Effector memory CD8-positive, alpha-beta T cell (primary cell): Measurements from ENCODE around the gene INSM2.
A peak's percentile ranks its signal among the peaks of the same experiment; 100 is the strongest.

Experiments used
- ATAC-seq: fragments of 150-1000 bp; cut with Tn5 transposase; replicated peaks from 2 replicates; pipeline ENCODE4 v1.10.0; 2021; ENCODE audit warnings: mild to moderate bottlenecking, moderate library complexity
- DNase-seq, 3 experiments: peaks; one replicate each; pipeline ENCODE4 v3.0.0; 2021
- H3K27ac Mint-ChIP-seq, 2 donors: one replicate each; pipeline ENCODE4 v1.8.0; 2022; ENCODE audit warnings: mild to moderate bottlenecking in 2 of 2, mixed read lengths in 2 of 2, moderate library complexity in 2 of 2
- H3K27me3 Mint-ChIP-seq, 2 donors: one replicate each; pipeline ENCODE4 v1.8.0; 2022; ENCODE audit warnings: mixed read lengths in 2 of 2
- H3K36me3 Mint-ChIP-seq: one replicate; pipeline ENCODE4 v1.8.0; 2022; ENCODE audit warnings: mild to moderate bottlenecking, moderate library complexity, mixed read lengths; ENCODE audit not compliant: insufficient read depth
- H3K4me1 Mint-ChIP-seq, 2 donors: one replicate each; pipeline ENCODE4 v1.8.0; 2022; ENCODE audit warnings: low read depth in 2 of 2, mixed read lengths in 2 of 2
- H3K4me3 Mint-ChIP-seq, 2 donors: one replicate each; pipeline ENCODE4 v1.8.0; 2022; ENCODE audit warnings: mild to moderate bottlenecking in 2 of 2, mixed read lengths in 2 of 2, moderate library complexity in 2 of 2
- H3K9me3 Mint-ChIP-seq, 2 donors: one replicate each; pipeline ENCODE4 v1.8.0; 2022; ENCODE audit warnings: mixed read lengths in 2 of 2

INSM2 gene

DNA sequence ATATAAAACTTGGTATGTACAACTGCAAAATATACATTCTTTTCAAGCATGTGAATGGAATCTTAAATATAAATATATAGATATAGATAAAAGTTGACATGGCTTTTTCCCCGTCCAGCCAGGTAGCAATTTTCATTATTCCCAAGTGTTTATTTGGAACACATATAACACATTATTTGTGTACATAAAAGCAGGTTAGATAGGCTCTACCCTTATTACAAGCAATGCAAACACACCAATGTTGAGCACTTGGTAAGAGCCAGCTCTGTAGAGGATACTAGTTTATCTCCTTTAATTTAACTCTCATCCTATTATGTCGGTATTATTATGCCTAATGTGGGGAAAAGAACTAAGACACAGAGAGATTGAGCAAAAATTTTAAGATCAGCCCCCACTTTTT is 7.0 kb upstream of the INSM2 start:
- Mint-ChIP-seq H3K36me3 (no peaks in the 10 kb centered on the region), H3K9me3 (no peaks in the 10 kb centered on the region), H3K27me3 (peaks cover 27 to 56% of the 10 kb centered on the region in 2 donors), H3K4me3 (no peak overlapping the region), H3K27ac (no peak overlapping the region), H3K4me1 (no peaks in the 10 kb centered on the region)
- no peak for ATAC-seq
- DNase-seq: no peak

DNA sequence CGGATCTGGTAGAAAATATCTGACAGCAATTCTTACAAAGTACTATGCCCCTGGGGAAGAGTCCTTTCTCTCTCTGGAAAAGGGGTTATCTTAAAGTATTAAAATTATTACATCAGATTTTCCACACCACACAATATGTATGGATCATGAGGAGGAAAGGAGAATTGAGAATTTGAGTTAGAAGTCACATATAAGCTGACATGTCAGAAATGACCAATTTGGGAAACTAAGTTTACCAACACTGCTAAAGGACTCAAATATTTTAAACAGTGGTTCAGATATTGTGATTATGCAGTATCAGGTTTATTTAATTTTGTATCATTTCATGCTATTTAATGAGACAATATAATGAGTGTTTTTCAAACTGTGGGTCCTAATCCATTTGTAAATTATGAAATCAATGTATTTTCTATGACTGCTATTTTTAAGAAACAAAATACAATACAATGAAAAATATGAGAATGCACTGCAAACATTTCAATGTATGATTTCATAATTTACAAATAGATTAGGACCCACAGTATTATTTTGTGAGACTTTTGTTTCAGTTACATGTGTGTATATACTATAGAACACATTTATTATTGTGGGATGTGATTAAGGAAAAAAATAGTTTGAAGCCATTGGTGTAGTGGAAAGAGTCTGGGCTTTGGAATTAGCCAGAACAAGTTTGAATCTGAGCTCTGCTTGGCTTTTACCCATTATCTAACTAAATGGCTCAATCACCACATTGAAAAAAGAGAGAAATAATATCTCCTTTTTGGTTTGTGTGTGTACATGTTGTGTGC is 1.8 kb upstream of the INSM2 start:
- Mint-ChIP-seq H3K36me3 (no peaks in the 10 kb centered on the region), H3K9me3 (no peaks in the 10 kb centered on the region), H3K4me3 (no peak overlapping the region), H3K27ac (no peak overlapping the region), H3K27me3 (peaks cover 43 to 56% of the 10 kb centered on the region in 2 donors), H3K4me1 (peaks cover 5 to 6% of the 10 kb centered on the region in 2 donors)
- ATAC-seq (no peak), DNase-seq (no peak)

DNA sequence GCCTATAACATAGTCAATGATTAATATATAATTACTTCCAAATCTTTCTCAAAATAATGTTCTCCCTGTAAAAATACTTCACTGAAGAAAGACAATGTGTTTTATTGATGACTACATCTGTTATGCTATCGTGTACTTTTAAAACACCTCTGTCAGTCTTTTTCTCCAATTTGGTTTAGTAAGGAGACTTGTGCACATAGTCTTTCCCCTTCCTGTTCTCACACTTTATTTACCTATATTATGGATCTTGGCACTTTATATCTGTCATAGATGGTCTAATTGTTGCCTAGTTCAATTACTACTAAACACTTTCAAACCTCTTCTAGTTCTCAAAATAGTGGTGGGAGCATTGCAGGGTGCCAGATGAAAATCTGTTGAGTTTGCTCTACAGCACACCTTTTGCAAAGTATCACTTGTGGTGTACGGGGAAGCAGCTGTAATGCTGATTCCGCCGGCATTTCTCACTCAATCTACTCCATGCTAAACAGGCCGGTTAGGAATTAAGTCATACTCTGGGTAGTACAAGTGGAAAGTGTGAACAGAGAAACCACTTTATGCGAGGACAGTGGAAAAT is 1.1 kb upstream of the INSM2 start:
- Mint-ChIP-seq H3K4me1 (peaks cover 5 to 6% of the 10 kb centered on the region in 2 donors), H3K4me3 (peak overlapping the region; percentile 74 to 82), H3K9me3 (no peaks in the 10 kb centered on the region), H3K27ac (no peak overlapping the region), H3K27me3 (peaks cover 43 to 56% of the 10 kb centered on the region in 2 donors), H3K36me3 (peaks cover 2% of the 10 kb centered on the region)
- DNase-seq: no peak
- no peak for ATAC-seq

DNA sequence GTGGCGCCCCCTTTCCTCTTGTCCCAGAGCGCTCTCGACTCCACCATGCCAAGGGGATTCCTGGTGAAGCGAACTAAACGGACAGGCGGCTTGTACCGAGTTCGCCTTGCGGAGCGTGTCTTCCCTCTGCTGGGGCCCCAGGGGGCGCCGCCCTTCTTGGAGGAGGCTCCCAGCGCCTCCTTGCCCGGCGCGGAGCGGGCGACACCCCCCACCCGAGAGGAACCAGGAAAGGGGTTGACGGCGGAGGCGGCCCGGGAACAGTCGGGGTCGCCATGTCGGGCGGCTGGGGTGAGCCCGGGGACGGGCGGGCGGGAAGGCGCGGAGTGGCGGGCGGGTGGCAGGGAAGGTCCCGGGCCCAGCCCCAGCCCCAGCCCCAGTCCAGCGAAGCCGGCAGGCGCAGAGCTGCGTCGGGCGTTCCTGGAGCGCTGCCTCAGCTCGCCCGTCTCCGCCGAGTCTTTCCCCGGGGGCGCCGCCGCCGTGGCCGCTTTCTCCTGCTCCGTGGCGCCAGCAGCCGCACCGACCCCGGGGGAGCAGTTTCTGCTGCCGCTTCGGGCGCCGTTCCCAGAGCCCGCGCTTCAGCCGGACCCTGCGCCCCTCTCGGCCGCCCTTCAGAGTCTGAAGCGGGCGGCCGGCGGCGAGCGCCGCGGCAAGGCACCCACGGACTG is 376 bp downstream of the INSM2 start:
- Mint-ChIP-seq H3K9me3 (no peaks in the 10 kb centered on the region), H3K27me3 (peaks cover 35 to 55% of the 10 kb centered on the region in 2 donors), H3K36me3 (peaks cover 2% of the 10 kb centered on the region), H3K4me3 (peak overlapping the region; percentile 76 to 82), H3K4me1 (peaks cover 5 to 6% of the 10 kb centered on the region in 2 donors), H3K27ac (no peak overlapping the region)
- peak; percentile 20 for ATAC-seq
- peak in 1 of 3 experiments; percentile 0 for DNase-seq

DNA sequence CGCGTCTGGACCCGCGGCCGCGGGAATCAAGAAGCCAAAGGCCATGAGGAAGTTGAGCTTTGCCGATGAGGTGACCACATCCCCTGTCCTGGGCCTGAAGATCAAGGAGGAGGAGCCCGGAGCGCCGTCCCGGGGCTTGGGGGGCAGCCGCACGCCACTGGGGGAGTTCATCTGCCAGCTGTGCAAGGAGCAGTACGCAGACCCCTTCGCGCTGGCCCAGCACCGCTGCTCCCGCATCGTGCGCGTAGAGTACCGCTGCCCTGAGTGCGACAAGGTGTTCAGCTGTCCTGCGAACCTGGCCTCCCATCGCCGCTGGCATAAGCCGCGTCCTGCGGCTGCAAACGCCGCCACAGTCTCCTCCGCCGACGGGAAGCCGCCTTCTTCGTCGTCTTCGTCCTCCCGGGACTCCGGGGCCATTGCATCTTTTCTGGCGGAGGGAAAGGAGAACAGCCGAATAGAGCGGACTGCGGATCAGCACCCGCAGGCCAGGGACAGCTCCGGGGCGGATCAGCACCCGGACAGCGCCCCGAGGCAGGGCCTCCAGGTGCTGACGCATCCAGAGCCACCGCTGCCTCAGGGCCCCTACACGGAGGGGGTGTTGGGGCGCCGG is 1.0 kb downstream of the INSM2 start:
- Mint-ChIP-seq H3K27ac (no peak overlapping the region), H3K36me3 (peaks cover 2% of the 10 kb centered on the region)
- peak; percentile 88 for ATAC-seq

DNA sequence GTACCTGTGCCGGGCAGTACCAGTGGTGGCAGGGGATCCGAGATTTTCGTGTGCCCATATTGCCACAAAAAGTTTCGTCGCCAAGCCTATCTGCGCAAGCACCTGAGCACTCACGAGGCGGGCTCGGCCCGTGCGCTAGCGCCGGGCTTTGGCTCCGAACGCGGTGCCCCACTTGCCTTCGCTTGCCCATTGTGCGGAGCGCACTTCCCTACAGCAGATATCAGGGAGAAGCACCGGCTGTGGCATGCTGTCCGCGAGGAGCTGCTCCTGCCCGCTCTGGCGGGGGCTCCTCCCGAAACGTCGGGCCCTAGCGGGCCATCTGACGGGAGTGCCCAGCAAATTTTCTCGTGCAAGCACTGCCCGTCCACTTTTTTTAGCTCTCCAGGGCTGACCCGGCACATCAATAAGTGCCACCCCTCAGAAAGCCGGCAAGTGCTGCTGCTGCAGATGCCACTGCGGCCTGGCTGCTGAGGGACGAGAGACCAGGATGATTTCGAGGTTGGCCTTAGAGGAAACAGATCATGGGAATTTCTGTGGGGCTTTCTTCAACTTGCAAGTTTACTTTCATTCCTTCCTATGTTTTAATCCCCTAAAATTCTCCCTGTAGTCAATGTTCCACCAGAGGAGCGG is 1.6 kb downstream of the INSM2 start:
- peaks cover 23 to 42% of the 10 kb centered on the region in 2 donors for H3K27me3 Mint-ChIP-seq
- no peak for DNase-seq

More for the DNA sequence above, 1.0 kb downstream of the INSM2 start:
- H3K9me3 Mint-ChIP-seq: no peaks in the 10 kb centered on the region
- peaks cover 29 to 48% of the 10 kb centered on the region in 2 donors for H3K27me3 Mint-ChIP-seq
- DNase-seq: peak; percentile 50 to 65 (median 63)
- H3K4me3 Mint-ChIP-seq: peak overlapping the region; percentile 76 to 82
- H3K4me1 Mint-ChIP-seq: peaks cover 5 to 6% of the 10 kb centered on the region in 2 donors

DNA sequence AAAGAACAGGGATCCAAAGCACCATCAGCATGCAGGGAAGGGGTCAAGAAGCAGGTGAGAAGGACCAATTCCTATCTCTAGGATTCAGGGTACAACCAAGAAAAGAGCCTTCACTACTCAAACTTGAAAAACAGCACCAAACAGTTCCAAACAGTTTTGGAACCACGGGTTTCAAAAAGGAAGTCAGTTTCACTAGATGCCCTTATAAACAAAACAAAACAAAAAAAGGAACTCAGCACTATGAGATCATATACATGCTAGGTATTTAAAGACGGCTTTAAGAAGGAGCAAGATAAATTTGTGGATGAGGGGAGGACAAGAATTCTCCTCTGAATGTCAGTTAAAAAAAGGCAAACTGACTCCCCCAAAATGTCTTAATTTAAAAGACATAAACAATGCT is 6.0 kb downstream of the INSM2 start:
- DNase-seq: no peak
- Mint-ChIP-seq H3K9me3 (no peaks in the 10 kb centered on the region), H3K4me1 (peaks cover 0 to 2% of the 10 kb centered on the region in 2 donors), H3K36me3 (peaks cover 2% of the 10 kb centered on the region), H3K27ac (peak overlapping the region in 1 of 2 donors; percentile 48), H3K27me3 (peaks cover 0 to 14% of the 10 kb centered on the region in 2 donors), H3K4me3 (no peak overlapping the region)
- no peak for ATAC-seq

More for the DNA sequence above, 1.6 kb downstream of the INSM2 start:
- Mint-ChIP-seq H3K27ac (no peak overlapping the region), H3K9me3 (no peaks in the 10 kb centered on the region), H3K36me3 (peaks cover 2% of the 10 kb centered on the region), H3K4me3 (peak overlapping the region; percentile 76 to 82), H3K4me1 (peaks cover 5 to 6% of the 10 kb centered on the region in 2 donors)
- ATAC-seq: no peak

DNA sequence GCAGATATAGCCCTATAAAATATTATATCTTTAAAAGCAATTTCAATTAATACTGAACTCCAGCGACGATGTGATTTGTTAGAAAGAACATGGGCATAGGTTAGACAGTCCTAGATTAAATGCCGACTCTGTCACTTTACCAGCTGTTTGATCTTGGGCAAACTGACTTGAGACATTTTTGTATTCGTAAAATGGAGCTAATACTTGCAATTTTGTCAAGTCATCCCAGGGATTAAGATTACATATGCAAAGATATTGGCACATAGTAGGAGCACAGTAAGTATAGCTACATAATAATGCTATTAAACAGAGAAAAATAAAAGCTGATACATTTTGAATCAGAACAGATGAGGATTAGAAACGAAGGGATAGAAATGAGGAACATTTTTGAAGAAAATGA is 9.0 kb downstream of the INSM2 start:
- H3K36me3 Mint-ChIP-seq: no peaks in the 10 kb centered on the region
- no peak overlapping the region for H3K27ac Mint-ChIP-seq
- H3K9me3 Mint-ChIP-seq: no peaks in the 10 kb centered on the region
- no peaks in the 10 kb centered on the region for H3K27me3 Mint-ChIP-seq
- no peak for ATAC-seq
- no peak overlapping the region for H3K4me3 Mint-ChIP-seq
- no peaks in the 10 kb centered on the region for H3K4me1 Mint-ChIP-seq
- no peak for DNase-seq

DNA sequence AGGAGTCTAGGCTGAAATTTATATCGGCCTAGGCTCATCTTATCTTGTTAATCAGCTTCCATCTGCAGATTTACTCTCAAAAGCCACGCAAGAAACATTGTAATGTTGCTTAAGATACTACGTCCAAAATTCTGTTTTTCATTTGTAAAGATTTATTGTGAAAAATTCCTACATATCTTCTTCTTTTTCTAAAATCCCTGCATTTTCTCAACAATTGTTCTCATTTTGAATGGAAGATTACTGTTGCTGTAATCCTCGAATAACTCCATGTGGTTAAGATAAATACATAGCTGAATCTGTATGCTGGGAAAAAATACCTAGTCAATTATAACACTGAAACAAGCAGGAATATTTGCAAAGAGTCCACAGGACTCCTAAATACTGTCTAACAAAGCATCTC is 15.6 kb downstream of the INSM2 start:
- Mint-ChIP-seq H3K36me3 (no peaks in the 10 kb centered on the region), H3K4me1 (peaks cover 0 to 3% of the 10 kb centered on the region in 2 donors), H3K9me3 (no peaks in the 10 kb centered on the region), H3K4me3 (no peak overlapping the region), H3K27ac (no peak overlapping the region), H3K27me3 (no peaks in the 10 kb centered on the region)
- no peak for DNase-seq
- no peak for ATAC-seq

DNA sequence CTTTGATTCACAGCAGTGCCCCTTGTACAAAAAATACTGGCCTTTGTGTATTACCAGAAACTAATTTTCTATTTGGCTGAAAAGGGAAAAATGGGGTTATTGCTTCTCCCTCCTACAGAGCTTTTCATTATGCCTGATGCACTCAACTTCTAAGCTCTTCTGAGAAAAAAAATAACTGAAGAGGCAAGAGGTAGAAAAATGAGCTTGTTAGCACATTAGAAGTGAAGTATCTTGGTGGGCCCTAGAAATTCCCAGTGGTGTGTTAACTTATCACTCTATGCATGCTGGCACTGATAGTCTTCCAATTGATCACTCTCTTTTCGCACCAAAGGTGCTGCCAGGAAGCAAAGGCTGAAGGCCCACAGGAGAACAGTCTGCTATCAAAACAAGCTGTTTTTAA is 17.1 kb downstream of the INSM2 start:
- no peak for DNase-seq
- no peaks in the 10 kb centered on the region for H3K36me3 Mint-ChIP-seq
- H3K9me3 Mint-ChIP-seq: no peaks in the 10 kb centered on the region
- H3K4me3 Mint-ChIP-seq: no peak overlapping the region
- no peaks in the 10 kb centered on the region for H3K27me3 Mint-ChIP-seq
- H3K27ac Mint-ChIP-seq: no peak overlapping the region
- ATAC-seq: no peak
- peaks cover 0 to 3% of the 10 kb centered on the region in 2 donors for H3K4me1 Mint-ChIP-seq

DNA sequence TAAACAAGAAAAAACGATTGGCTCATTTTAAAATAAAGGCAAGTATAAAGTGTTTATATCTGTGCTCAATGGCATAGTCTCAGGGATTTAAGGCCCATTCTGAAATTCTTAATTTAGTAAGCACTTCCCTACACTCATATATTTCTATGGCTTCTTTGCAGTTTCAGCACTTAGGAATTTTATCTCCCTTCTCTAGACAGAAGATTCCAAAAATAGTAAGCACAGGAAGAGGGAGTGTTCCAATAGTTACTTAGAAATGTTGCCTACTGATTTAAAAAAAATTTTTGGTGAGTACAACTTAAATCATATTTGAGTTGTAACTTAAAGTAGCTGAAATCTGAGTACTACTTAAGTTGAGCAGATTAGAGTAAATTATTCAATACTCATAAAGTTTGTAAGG is 19.8 kb downstream of the INSM2 start:
- no peak for ATAC-seq
- H3K9me3 Mint-ChIP-seq: no peaks in the 10 kb centered on the region
- H3K4me3 Mint-ChIP-seq: no peak overlapping the region
- H3K27me3 Mint-ChIP-seq: no peaks in the 10 kb centered on the region
- no peaks in the 10 kb centered on the region for H3K36me3 Mint-ChIP-seq
- H3K27ac Mint-ChIP-seq: no peak overlapping the region
- no peak for DNase-seq
- H3K4me1 Mint-ChIP-seq: peaks cover 0 to 3% of the 10 kb centered on the region in 2 donors

DNA sequence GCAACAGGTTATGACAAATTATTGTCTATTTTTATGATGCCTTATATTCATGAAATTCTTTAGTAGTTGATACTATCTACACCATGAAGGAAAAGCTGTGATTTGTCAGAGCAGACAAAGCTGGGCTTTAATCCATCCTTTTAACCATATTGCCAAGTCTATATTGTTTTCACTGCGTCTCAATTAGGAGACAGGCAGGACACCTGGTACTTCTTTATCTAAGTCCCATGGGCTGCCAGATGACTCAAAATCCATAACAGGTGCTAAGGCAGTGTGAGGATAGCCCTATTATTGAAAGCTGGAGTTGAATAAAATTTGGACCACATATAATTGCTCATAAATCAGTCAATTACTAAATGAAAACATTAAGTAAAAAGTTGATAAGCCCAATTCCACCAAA is 22.6 kb downstream of the INSM2 start:
- DNase-seq: no peak
- Mint-ChIP-seq H3K4me1 (peaks cover 0 to 3% of the 10 kb centered on the region in 2 donors), H3K27me3 (no peaks in the 10 kb centered on the region), H3K4me3 (no peak overlapping the region), H3K27ac (no peak overlapping the region), H3K9me3 (no peaks in the 10 kb centered on the region), H3K36me3 (no peaks in the 10 kb centered on the region)
- no peak for ATAC-seq

DNA sequence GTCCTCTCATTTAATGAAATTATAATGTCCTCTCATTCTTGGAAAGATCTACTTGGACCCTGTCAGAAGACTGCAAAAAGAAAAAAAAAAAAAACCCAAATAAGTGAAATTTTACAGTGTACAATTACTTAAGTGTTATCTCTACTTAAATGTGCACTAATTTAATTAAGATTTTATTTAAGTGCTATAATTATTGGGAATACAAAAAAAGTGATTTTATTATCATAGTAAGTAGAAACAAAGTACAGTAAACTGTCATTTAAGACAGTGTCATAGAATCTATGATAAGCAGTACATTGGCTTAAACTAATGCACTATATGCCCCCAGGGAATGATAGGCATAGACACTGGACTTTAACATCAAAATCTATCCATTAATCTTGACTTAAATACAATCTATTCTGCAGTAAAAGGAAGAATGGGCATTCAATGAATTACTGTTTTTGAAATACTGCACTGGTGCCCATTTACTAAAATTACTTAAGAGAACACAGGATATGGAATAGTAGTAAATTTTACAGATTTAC is 23.3 kb downstream of the INSM2 start:
- ATAC-seq (no peak), DNase-seq (no peak)
- H3K9me3 Mint-ChIP-seq: no peaks in the 10 kb centered on the region
- H3K27ac Mint-ChIP-seq: no peak overlapping the region
- H3K27me3 Mint-ChIP-seq: no peaks in the 10 kb centered on the region
- H3K4me1 Mint-ChIP-seq: peaks cover under 1 to 1% of the 10 kb centered on the region in 2 donors
- no peaks in the 10 kb centered on the region for H3K36me3 Mint-ChIP-seq
- H3K4me3 Mint-ChIP-seq: no peak overlapping the region
